Inflammatory macrophage treated with lipopolysaccharide for 4 hours (primary cell): ENCODE data around the gene ZNF274.
A peak's percentile ranks its signal among the peaks of the same experiment; 100 is the strongest.
"Not testable (repeated sequence)": the region's sequence is repeated elsewhere in the genome, so short reads cannot be mapped to it uniquely, and the experiment has no call there.

Experiments
- DNase-seq: peaks from one replicate; pipeline ENCODE4 v3.0.0-alpha.2; 2020

The ZNF274 gene

DNA sequence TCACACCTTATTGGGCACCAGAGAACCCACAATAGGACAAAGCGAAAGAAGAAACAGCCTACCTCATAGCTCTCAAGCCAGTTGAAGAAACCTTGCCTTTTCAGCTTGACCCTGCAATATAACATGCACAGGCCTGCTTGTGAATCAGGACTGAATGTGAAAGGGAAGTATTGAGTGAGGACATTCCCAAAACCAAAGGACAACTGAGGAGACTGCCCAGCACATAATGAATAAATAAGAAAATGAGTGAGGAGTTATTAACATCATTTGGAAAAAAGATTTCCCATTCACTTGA lies 30.2 kb downstream of the ZNF274 start:
- DNase-seq, result no peak

DNA sequence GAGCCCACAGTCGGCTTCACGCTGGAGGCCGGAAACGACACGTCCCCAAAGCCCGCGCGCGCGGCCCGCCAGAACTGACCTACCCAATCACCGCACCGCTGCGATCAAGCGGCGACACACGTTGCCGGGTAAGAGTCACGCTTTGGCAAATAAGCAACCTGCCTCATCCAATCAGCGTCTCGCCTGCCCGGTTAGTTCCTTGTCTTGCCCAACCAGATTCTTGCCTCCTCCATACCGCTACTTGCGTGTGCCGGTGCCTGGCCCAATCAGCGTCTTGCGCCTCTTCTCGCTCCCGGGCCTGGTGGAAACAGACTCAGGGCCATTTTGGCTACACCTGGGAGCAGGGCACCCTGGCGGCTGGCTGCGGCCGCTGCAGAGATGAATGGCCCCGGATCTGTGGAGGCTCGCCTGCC lies 34.2 kb downstream of the ZNF274 start:
- DNase-seq, result no peak

DNA sequence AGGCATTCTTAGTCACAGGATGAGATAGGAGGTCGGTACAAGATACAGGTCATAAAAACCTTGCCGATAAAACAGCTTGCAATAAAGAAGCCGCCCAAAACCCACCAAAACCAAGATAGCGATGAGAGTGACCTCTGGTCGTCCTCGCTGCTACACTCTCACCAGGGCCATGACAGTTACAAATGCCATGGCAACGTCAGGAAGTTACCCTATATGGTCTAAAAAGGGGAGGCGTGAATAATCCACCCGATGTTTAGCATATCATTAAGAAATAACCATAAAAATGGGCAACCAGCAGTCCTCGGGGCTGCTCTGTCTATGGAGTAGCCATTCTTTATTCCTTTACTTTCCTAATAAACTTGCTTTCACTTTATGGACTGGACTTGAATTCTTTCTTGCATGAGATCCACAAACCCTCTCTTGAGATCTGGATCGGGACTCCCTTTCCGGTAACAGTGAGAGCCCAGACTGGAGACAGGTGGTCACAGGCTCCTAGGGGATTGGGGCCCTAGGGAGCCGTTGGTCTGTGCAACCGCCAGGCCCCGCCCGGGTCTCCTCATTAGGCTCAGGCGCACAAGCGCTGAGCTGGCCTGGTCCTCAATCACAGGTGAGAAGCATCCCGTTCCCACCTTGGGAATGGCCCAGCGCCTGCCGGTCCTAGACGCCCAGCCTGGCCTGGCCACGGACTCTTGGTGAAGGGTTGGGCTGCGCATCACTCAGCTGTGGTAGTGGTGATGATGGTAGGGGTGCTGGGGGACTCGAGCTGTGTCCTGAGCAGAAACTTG lies 34.9 kb downstream of the ZNF274 start:
- no peak for DNase-seq

DNA sequence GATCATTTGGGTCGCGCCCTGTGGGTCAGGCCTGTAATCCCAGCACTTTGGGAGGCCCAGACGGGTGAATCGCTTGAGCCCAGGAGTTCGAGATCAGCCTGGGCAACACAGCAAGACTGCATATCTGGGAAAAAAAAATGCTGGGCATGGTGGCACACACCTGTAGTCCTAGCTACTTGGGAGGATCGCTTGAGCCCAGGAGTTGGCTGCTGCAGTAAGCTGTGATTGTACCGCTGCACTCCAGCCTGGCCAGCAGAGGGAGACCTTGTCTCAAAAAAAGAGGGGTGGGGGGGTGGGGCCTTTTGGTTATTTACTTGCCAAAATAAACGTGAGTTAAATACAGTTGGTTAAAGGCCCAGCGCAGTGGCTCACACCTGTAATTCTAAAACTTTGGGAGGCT lies 36.0 kb downstream of the ZNF274 start:
- DNase-seq, result peak; percentile 13

DNA sequence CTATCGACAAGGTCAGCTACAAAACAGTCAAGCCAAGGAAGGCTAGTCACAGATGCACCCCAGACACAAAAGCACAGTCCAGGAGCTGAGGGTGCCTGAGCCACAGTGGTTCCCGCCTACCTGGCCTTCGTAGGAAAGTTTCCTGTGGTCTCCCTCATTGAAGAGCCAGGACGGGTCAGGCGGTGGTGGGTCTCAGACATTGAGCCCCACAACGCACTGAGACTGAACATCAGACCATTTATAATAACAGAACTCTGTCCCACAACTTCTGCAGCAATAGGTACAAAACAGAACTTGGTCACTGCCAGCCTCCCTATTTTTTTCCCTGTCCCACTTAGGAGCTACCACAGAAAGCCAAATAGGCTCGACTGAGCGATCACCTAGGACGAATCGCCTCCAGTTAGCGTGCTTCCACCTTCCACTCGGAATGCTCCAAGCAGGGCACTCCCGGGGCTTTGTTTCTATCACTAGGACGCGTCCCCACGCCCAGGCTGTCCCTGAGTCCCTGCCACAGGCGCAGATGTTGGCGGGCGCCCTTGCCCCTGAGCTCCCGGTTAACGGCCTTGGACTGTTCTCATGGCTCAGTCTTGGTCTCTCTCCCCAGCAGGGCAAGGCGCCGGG lies 45.2 kb downstream of the ZNF274 start:
- peak; percentile 6 for DNase-seq

DNA sequence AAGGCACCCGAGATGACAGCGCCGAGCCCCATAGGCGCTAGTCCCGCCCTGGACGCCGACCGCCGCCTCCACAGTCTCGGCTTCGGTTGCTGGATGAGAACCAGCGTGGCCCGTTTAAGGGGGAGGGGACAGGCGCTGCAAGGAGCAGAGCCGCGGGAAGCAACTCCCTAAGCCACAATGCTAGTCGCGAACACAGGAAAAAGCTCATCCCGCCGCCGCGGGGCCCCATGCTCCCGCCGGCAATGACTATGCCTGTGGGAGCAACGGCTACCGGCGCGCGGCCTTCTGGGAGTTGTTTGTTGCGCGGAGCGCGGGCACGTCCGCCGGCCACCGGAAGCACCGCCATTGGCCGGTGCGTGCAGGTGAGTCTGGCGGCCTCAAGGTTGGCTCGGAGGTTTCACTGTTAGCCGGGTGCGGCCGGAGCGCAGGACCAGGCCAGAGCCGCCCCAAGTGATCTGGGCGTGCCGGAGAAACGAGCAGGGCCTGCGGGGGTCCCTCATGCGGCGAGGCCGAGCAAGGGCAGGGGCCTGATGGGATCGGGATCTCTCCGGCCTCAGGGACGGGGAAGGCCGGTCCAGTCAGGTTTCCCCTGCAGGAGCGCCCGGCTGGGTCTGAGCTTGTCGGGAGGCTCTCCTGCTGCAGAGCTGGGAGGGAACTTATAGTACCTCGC lies 45.9 kb downstream of the ZNF274 start, which contains the start of gene ZNF544:
Gene ZNF544 (plus strand): TSS at position 330 of the 670 bp plus-strand sequence. CDS start 15,110 bp downstream, outside the sequence.
- peak; percentile 62 for DNase-seq

DNA sequence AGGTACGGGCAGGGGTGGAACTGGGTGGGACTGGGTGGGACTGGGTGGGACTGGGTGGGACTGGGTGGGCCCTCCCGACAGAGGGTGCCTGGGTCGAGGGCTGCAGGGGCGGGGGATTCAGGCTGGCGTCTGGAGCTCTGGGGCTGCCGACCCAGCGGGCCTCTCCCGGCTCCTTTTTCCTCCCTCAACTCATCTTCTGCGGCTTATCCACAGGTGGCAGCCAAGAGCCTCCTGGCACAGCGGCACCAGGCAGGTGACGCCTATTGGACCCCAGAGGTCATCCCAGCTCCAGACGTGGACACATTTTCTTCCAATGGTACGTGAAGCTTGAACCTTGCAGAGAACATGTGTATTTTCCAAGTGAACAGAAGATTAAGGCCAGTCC lies 46.4 kb downstream of the ZNF274 start:
- DNase-seq, result no peak

DNA sequence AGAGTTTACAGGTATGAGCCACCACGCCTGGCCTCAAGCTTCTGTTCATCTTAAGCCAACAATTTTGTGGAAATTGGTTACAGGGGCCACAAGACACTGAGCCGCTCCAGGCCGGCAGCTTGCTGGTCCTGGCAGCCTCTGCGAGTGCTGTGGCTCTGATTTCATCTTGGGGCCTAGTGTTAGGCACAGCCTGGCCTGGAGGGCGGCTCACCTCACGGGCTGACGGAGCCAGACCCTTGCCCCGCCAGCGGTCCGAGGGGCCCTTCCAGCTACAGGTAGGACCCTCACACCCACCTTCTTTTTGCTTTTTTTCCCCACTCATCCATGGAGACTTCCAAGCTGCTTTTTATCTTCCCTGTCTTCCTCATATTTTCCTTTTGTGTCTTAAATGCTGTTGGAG lies 54.5 kb downstream of the ZNF274 start:
- no peak for DNase-seq

DNA sequence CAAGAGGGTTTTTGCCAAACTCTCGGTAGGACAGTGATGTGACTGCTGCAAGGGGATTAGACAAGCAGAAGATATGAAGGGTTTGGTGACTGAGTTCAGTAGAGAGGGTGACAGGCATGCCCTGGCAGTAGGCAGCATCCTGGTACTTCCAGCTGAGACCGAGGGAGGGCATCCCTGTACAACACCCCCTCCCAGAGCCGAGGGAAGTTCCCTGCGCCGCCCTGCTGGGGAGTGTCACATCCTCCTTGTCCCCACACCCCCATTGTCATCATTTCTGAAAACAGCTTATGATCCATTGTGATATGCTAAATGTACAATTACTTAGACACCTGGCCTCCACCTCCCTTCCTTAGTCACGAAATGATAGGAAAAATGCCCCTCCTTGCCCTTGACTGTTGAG lies 60.5 kb downstream of the ZNF274 start:
- no peak for DNase-seq

DNA sequence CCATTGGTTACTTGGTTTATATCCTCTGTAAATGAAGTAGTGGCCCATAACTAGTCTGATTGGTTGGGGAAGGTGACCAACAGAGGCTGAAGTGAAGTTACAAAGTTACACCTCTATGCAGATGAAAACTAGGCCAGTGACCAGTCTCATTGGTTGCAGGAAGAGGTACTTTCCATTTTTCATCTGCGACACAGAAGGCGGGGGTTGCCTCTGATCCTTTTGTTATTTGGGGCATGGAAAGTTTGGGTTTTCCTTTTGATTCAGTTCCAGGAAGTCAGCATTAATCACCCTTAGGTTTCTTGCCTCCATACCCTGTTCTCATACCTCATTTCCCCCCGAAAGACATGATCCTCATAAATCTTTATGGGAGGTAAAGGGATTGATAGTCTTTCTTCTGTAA lies 66.0 kb downstream of the ZNF274 start:
- no peak for DNase-seq

DNA sequence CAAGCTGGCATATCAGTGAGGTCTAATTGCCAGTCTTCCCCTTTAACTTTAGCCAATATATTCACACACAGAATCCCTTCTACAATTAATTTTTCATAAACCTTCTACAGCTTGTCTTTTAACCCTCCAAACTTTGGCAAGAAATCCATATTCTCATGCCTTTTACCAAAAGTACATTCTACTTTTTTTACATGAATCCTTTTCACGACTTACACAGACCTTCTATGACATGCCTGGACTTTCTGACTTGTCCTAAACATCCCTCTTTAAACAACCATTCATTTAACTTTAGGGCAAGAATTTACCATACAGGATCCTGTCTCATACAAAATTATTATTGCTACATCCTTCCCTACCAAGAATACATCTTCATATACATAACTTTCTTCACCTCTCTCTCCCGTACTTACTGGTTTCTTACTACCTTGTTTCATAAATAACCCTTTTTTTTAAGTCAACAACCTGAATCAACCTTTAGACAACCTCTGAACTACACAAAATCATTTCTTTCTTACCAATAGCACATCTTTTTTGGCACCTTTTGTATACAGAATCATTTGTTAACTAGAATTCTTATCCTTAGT lies 69.3 kb downstream of the ZNF274 start:
- DNase-seq, result no peak

DNA sequence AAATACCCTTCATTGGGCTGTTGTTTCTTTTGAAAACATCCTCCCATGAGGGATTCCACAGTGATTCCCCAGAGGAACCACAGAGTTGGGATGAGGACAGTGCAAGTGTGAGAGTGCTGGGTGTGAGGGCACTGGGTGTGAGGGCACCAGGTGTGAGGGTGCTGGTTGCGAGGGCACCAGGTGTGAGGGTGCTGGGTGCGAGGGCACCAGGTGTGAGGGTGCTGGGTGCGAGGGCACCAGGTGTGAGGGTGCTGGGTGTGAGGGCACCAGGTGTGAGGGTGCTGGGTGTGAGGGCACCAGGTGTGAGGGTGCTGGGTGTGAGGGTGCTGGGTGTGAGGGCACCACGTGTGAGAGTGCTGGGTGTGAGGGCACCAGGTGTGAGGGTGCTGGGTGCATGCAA lies 75.4 kb downstream of the ZNF274 start:
- not testable (repeated sequence) for DNase-seq

DNA sequence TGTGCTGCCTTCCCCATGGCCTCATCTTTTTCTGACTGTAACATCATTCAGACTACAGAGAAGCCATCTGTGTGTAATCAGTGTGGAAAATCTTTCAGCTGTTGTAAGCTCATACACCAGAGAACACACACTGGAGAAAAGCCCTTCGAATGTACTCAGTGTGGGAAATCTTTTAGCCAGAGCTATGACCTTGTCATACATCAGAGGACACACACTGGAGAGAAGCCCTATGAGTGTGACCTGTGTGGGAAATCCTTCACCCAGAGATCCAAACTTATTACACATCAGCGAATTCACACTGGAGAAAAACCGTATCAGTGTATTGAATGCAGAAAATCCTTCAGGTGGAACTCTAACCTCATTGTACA lies 78.7 kb downstream of the ZNF274 start:
- DNase-seq, result no peak

DNA sequence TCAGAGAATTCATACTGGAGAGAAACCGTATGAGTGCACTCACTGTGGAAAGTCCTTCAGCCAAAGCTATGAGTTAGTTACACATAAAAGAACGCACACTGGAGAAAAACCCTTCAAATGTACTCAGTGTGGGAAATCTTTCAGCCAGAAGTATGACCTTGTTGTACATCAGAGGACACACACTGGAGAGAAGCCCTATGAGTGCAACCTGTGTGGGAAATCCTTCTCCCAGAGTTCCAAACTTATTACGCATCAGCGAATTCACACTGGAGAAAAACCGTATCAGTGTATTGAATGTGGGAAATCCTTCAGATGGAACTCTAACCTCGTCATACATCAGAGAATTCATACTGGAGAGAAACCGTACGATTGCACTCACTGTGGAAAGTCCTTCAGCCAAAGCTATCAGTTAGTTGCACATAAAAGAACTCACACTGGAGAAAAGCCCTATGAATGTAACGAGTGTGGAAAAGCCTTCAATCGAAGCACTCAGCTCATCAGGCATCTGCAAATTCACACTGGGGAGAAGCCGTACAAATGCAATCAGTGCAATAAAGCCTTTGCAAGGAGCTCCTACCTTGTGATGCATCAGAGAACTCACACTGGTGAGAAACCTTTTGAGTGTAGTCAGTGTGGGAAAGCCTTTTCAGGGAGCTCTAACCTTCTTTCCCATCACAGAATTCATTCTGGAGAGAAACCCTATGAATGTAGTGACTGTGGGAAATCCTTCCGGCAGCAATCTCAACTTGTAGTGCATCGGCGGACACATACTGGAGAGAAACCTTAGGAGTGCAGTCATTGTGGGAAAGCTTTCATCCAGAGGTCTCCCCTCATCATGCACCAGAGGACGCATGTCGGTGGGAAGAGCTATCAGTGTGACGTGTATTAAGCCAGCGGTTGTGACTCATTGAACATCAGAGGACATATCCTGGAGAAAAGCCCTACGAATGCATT lies 79.4 kb downstream of the ZNF274 start:
- DNase-seq, result no peak

DNA sequence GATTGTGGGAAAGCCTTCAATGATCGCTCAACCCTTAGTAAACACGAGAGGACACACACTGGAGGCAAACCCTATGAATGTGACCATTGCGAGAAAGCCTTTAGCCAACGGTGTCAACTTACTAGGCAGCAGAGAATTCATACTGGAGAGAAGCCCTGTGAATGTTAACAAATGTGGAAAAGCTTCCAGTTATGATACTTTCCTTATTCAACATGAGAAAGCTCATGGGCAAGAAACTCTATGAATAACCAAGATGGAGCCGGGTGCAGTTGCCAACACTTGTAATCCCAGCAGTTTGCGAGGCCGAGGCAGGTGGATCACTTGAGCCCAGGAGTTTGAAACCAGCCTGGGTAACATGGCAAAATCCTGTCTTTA lies 80.0 kb downstream of the ZNF274 start:
- DNase-seq, result no peak
